ENCODE measurements around the gene VPS51.

Gene VPS51

DNA sequence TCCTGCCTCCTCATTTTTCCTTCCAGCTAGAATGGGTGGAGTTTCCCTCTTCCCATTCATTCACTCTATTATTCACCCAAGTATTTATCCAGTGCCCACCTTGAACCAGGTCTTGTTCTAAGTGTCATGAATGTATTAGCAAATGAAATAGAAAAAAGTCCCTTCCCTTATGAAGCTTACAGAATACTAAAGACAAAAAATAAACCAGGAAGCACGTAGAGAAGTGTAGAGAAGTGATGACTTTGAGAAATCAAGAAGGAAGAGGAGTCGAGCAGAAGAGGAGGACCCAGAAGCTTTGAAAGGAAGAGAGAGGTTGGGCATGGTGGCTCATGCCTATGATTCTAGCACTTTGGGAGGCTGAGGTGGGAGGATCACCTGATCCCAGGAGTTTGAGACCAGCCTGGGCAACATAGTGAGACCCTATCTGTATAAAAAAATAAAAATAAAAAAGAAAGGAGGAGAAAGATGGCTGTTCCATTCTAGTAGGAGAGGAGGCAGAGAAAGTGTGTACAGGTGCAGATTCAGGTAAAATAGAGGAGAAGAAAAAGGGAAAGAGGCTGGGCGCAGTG is 55.4 kb downstream of the VPS51 start:
- TF ChIP-seq, protein P1, sequence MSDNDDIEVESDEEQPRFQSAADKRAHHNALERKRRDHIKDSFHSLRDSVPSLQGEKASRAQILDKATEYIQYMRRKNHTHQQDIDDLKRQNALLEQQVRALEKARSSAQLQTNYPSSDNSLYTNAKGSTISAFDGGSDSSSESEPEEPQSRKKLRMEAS (IDR thresholded peaks at IDR 0.05; ENCODE audit: low read depth, low read length) = no peak
- TF ChIP-seq POLR2A (IDR thresholded peaks at IDR 0.05; ENCODE audit: extremely low read depth, insufficient read length) (no peak), MYC (IDR thresholded peaks at IDR 0.05; ENCODE audit: low read depth, low read length) (no peak), CTCF (IDR thresholded peaks at IDR 0.05; ENCODE audit: low read depth, low read length) (no peak)
- no peak for DNase-seq (ENCODE audit: low read depth)
- H3K4me3 ChIP-seq (ENCODE audit: low read depth, low read length) = no peak overlapping the region

DNA sequence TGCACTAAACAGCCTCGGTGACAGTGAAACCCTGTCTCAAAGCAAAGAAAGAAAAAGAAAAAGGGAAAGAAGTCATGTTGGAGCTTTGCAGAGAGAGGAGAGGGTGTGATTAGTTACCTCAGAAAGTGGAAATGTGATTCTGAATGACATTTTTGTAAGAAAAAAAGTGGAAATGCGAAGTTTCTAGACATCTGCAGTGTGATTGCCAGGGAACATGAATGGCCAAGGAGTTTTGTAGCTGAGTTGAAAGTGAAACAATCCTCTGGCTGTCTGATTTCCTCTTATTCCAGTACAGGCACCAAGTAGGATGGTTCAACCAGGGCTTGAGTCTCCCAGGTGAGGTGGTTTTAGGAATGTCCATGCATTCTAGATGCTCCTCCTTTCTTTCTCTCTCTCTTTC is 56.1 kb downstream of the VPS51 start:
- no peak for DNase-seq (ENCODE audit: low read depth)
- TF ChIP-seq, protein P1 (IDR thresholded peaks at IDR 0.05; ENCODE audit: low read depth, low read length) = no peak
- TF ChIP-seq MYC (IDR thresholded peaks at IDR 0.05; ENCODE audit: low read depth, low read length) (no peak), CTCF (IDR thresholded peaks at IDR 0.05; ENCODE audit: low read depth, low read length) (no peak), POLR2A (IDR thresholded peaks at IDR 0.05; ENCODE audit: extremely low read depth, insufficient read length) (no peak)
- no peak overlapping the region for H3K4me3 ChIP-seq (ENCODE audit: low read depth, low read length)

DNA sequence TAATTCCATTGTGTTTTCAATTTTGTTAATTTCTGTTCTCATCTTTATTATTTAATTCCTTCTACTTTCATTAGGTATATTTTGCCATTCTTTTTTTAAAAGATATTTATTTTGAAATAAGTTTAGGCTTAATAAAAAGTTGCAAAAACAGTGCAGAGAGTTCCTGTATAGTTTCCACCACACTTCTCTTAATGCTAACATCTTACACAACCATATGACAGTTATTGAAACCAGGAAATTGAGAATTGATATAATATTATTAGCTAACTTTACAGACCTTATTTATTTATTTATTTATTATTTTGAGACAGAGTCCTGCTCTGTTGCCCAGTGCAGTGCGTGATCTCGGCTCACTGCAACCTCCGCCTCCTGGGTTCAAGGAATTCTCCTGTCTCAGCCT is 60.2 kb downstream of the VPS51 start:
- DNase-seq (ENCODE audit: low read depth) = no peak

GRCh38 chr11:65156926-65157325 is 60.9 kb downstream of the VPS51 start:
- H3K4me3 ChIP-seq (ENCODE audit: low read depth, low read length) = no peak overlapping the region
- no peak for DNase-seq (ENCODE audit: low read depth)
- TF ChIP-seq POLR2A (IDR thresholded peaks at IDR 0.05; ENCODE audit: extremely low read depth, insufficient read length) (no peak), MYC (IDR thresholded peaks at IDR 0.05; ENCODE audit: low read depth, low read length) (no peak), CTCF (IDR thresholded peaks at IDR 0.05; ENCODE audit: low read depth, low read length) (no peak)
- TF ChIP-seq, protein P1 (IDR thresholded peaks at IDR 0.05; ENCODE audit: low read depth, low read length) = no peak

More for the DNA sequence above, 60.2 kb downstream of the VPS51 start:
- no peak overlapping the region for H3K4me3 ChIP-seq (ENCODE audit: low read depth, low read length)
- TF ChIP-seq, protein P1 (IDR thresholded peaks at IDR 0.05; ENCODE audit: low read depth, low read length) = no peak
- TF ChIP-seq MYC (IDR thresholded peaks at IDR 0.05; ENCODE audit: low read depth, low read length) (no peak), POLR2A (IDR thresholded peaks at IDR 0.05; ENCODE audit: extremely low read depth, insufficient read length) (no peak), CTCF (IDR thresholded peaks at IDR 0.05; ENCODE audit: low read depth, low read length) (no peak)

DNA sequence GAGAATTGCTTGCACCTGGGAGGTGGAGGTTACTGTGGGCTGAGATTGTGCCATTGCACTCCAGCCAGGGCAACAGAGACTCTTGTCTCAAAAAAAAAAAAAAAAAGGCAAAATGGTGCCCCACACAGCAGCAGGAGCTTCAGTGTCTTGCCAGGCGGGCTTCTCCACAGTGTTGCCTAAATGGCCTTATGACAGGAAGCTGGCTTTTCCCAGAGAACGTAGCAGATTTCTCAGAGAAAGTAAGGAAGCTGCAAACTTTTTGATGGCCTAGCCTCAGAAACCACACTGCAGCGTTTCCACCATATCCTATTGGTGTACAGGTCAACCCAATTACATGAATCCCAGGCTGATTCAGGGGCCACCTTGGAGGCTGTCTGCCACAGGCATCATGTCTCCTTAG is 61.3 kb downstream of the VPS51 start:
- no peak for DNase-seq (ENCODE audit: low read depth)
- no peak overlapping the region for H3K4me3 ChIP-seq (ENCODE audit: low read depth, low read length)
- TF ChIP-seq MYC (IDR thresholded peaks at IDR 0.05; ENCODE audit: low read depth, low read length) (no peak), POLR2A (IDR thresholded peaks at IDR 0.05; ENCODE audit: extremely low read depth, insufficient read length) (no peak), CTCF (IDR thresholded peaks at IDR 0.05; ENCODE audit: low read depth, low read length) (no peak)
- TF ChIP-seq, protein P1 (IDR thresholded peaks at IDR 0.05; ENCODE audit: low read depth, low read length) = no peak

Data from NB4 (cell line).